ENCODE results near the gene SPACA7.

Gene SPACA7

GRCh38 chr13:112331675-112332074, 44.5 kb upstream of the SPACA7 start:
- TF ChIP-seq CTCF (conservative IDR thresholded peaks at IDR 0.05; ENCODE audit: low read depth, low read length), result no peak
- no peak for DNase-seq (ENCODE audit: low read depth)
- H3K4me3 ChIP-seq (ENCODE audit: low read length), result no peak overlapping the region

GRCh38 chr13:112332727-112333126, 43.4 kb upstream of the SPACA7 start:
- H3K4me3 ChIP-seq (ENCODE audit: low read length), result no peak overlapping the region
- no peak for TF ChIP-seq CTCF (conservative IDR thresholded peaks at IDR 0.05; ENCODE audit: low read depth, low read length)
- no peak for DNase-seq (ENCODE audit: low read depth)

GRCh38 chr13:112333756-112334543, 42.2 kb upstream of the SPACA7 start:
- no peak overlapping the region for H3K4me3 ChIP-seq (ENCODE audit: low read length)
- no peak for TF ChIP-seq CTCF (conservative IDR thresholded peaks at IDR 0.05; ENCODE audit: low read depth, low read length)
- no peak for DNase-seq (ENCODE audit: low read depth)

GRCh38 chr13:112335135-112335534, 41.0 kb upstream of the SPACA7 start:
- no peak overlapping the region for H3K4me3 ChIP-seq (ENCODE audit: low read length)
- TF ChIP-seq CTCF (conservative IDR thresholded peaks at IDR 0.05; ENCODE audit: low read depth, low read length), result no peak
- no peak for DNase-seq (ENCODE audit: low read depth)

GRCh38 chr13:112341446-112341845, 34.7 kb upstream of the SPACA7 start:
- no peak for DNase-seq (ENCODE audit: low read depth)
- no peak for TF ChIP-seq CTCF (conservative IDR thresholded peaks at IDR 0.05; ENCODE audit: low read depth, low read length)
- no peak overlapping the region for H3K4me3 ChIP-seq (ENCODE audit: low read length)

GRCh38 chr13:112341976-112342735, 34.0 kb upstream of the SPACA7 start:
- no peak for DNase-seq (ENCODE audit: low read depth)
- no peak for TF ChIP-seq CTCF (conservative IDR thresholded peaks at IDR 0.05; ENCODE audit: low read depth, low read length)
- H3K4me3 ChIP-seq (ENCODE audit: low read length), result no peak overlapping the region

Measured in retinal pigment epithelial cell (primary cell).